HUES6 (cell line): ENCODE data around the gene SELENOM.
A peak's percentile ranks its signal among the peaks of the same experiment; 100 is the strongest.

Experiments used
- H3K27ac ChIP-seq: 2 replicates; pipeline ENCODE4 v1.7.0; 2013; ENCODE audit warnings: low read depth, mild to moderate bottlenecking, low read length, inconsistent platforms
- H3K27me3 ChIP-seq: 2 replicates; pipeline ENCODE4 v1.6.1; 2013; ENCODE audit warnings: low read length; ENCODE audit not compliant: control insufficient read depth, insufficient read depth
- H3K36me3 ChIP-seq: 2 replicates; pipeline ENCODE4 v1.6.1; 2013; ENCODE audit warnings: low read length; ENCODE audit not compliant: control insufficient read depth, insufficient read depth
- H3K4me1 ChIP-seq: 2 replicates; pipeline ENCODE4 v1.6.1; 2013; ENCODE audit warnings: low read length; ENCODE audit not compliant: control insufficient read depth, insufficient read depth
- H3K4me3 ChIP-seq: 2 replicates; pipeline ENCODE4 v1.5.1; 2013; ENCODE audit warnings: low read depth, low read length
- H3K9ac ChIP-seq: one replicate; pipeline ENCODE4 v1.6.1; 2013; ENCODE audit warnings: mild to moderate bottlenecking, low read length
- H3K9me3 ChIP-seq: 2 replicates; pipeline ENCODE4 v1.6.1; 2013; ENCODE audit warnings: low read depth, low read length; ENCODE audit not compliant: control insufficient read depth, insufficient read depth

The SELENOM gene

GRCh38 chr22:31106001-31106571, 1.3 kb downstream of the SELENOM start:
- Histone ChIP-seq H3K27me3 (peaks cover 23% of the 10 kb centered on the region), H3K4me1 (peaks cover 12% of the 10 kb centered on the region; the same call in 1 of the 2 replicates), H3K27ac (no peak overlapping the region), H3K36me3 (no peaks in the 10 kb centered on the region), H3K9ac (no peak overlapping the region), H3K9me3 (no peaks in the 10 kb centered on the region), H3K4me3 (no peak overlapping the region)

GRCh38 chr22:31105282-31105929, 2.0 kb downstream of the SELENOM start:
- Histone ChIP-seq H3K27ac (no peak overlapping the region), H3K4me3 (peak overlapping the region; percentile 32), H3K9me3 (no peaks in the 10 kb centered on the region), H3K36me3 (no peaks in the 10 kb centered on the region), H3K4me1 (peaks cover 12% of the 10 kb centered on the region; the same call in 1 of the 2 replicates), H3K27me3 (peaks cover 23% of the 10 kb centered on the region), H3K9ac (no peak overlapping the region)

DNA sequence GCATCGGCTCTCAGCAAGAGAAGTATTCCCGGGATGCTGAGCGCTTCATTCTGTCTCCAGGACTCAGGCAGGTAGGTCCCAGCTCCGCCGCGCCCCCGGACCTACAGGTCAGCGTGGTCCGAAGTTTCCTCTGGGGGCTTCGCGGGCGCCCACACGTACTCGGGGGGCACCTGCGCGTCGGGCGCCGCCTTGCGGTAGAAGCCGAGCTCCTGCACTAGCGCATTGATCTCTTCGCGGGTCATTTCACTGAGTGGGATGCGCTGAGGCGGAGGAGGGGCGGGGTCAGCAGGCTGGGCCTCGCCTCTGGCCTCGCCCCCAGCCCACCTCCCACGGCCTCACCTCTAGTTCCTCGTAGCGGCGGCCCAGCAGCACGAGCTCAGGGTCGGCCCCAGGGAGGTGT, 2.5 kb downstream of the SELENOM start:
- H3K27me3 ChIP-seq = peaks cover 23% of the 10 kb centered on the region
- no peak overlapping the region for H3K9ac ChIP-seq
- no peaks in the 10 kb centered on the region for H3K9me3 ChIP-seq
- H3K27ac ChIP-seq = no peak overlapping the region
- H3K4me3 ChIP-seq = peak overlapping the region; percentile 32
- H3K36me3 ChIP-seq = no peaks in the 10 kb centered on the region
- H3K4me1 ChIP-seq = peaks cover 12% of the 10 kb centered on the region; the same call in 1 of the 2 replicates

DNA sequence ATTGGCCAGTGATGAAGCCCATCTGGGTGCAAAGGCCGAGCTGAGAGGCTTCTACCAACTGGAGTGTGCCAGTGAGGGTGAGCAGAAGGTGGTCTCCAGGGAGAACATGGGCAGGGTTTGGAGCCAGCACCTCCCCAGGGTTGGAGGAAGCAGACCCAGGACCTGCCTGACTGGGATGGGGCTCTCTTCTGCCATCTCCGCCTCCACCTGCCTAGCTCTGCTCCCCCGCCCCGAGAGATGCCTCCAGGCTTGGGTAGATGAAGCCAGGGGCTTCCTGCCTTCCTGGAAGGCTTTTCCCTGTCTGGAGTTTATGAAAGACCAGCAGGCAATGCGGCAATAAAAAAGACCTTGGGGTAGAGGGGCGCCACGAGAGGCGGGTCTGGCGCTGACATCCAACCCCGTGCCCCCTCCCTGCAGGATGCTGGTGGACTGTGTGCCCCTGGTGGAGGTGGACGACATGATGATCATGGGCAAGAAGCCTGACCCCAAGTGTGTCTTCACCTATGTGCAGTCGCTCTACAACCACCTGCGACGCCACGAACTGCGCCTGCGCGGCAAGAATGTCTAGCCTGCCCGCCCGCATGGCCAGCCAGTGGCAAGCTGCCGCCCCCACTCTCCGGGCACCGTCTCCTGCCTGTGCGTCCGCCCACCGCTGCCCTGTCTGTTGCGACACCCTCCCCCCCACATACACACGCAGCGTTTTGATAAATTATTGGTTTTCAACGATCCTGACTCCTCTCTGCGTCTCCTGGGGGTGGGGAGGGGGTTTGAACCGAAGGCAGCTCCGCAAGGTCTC, 3.3 kb downstream of the SELENOM start:
- no peaks in the 10 kb centered on the region for H3K9me3 ChIP-seq
- no peaks in the 10 kb centered on the region for H3K36me3 ChIP-seq
- H3K4me1 ChIP-seq = peaks cover 12% of the 10 kb centered on the region; the same call in 1 of the 2 replicates
- H3K4me3 ChIP-seq = no peak overlapping the region
- no peak overlapping the region for H3K9ac ChIP-seq
- no peak overlapping the region for H3K27ac ChIP-seq
- H3K27me3 ChIP-seq = peaks cover 23% of the 10 kb centered on the region

- Histone ChIP-seq H3K27me3 (peaks cover 23% of the 10 kb centered on the region), H3K9me3 (no peaks in the 10 kb centered on the region), H3K36me3 (no peaks in the 10 kb centered on the region), H3K4me1 (peaks cover 20% of the 10 kb centered on the region), H3K4me3 (no peak overlapping the region), H3K9ac (no peak overlapping the region), H3K27ac (no peak overlapping the region)
These were observed 4.3 kb downstream of the SELENOM start for GRCh38 chr22:31103111-31103510.

GRCh38 chr22:31102441-31103081, 4.8 kb downstream of the SELENOM start:
- Histone ChIP-seq H3K9me3 (no peaks in the 10 kb centered on the region), H3K9ac (no peak overlapping the region), H3K36me3 (no peaks in the 10 kb centered on the region), H3K4me1 (peaks cover 24% of the 10 kb centered on the region), H3K27ac (no peak overlapping the region), H3K27me3 (peaks cover 23% of the 10 kb centered on the region), H3K4me3 (no peak overlapping the region)

DNA sequence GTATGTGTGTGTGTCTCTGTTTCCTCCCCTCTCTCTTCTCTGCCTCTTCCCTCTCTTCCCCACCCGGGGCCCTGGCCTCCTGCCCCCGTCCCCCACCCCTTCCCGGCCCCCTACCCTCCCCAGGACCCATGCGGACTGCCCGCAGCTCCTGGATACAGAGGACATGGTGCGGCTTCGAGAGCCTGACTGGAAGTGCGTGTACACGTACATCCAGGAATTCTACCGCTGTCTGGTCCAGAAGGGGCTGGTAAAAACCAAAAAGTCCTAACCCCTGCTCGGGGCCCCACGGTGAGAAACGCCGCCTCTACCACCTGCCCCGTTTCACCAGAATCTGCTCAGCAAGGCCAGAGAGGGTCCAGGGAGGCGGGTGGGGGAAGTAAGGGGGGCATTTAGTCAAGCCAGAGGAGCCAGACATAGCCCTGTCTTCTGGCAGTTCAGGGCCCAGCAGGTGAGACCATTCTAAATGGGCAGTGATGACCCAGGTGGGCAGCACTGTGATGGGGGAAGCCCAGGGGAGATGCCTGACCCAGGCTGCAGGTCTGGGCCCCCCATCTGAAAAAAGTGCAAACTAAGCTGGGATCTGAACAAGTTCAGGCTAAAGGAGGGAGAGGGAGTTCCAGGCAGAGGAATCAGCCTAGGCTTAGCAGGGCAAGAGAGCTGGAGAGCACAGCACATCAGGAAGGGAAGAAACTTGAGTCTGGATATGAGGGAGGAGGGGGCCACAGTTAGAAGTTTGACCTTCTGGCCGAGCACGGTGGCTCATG, 6.4 kb downstream of the SELENOM start:
- Histone ChIP-seq H3K27ac (no peak overlapping the region), H3K9me3 (no peaks in the 10 kb centered on the region), H3K9ac (no peak overlapping the region)

DNA sequence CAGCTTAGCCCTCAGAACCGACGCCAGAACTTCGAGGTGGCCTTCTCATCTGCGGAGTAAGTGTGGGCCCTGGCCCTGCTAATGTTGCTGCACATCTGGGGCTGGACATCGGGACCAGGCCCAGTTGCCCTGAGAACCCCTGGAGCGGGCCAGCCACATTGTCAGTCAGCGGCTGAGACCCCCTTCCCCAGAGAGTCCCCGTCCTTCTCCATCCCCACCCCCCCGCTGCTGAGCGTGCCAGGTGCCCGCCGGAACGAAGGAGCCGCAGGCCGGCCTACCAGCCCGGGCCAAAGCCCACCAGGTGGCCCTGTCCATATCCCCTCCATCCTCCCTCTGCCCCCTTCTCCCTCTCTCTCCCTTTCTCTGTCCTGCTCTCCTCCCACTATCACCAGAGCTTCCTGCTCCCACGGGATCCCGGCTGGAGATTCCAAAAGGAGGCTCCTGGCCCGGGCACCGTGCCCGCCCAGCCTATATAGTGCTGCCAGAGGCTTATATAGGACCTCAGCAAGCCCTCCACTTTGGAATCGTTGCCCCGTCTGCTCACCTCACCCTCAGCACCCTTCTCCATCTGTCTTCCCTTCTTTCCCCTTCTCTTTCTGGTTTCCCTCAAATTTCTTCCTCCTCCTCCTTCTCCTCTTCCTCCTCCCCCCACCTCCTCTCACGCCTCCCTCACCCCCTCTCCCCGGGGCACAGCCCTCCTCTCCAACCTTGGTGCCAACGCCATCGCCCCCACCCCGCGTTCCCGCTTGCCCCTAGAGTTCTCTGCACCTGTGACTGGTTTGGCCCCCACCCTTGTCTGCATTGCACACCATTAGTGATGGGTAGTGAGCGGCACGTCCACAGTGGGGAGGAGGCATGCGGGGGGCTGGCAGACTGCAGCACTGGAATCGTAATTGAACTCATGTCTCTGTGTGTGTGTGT, 7.3 kb downstream of the SELENOM start:
- Histone ChIP-seq H3K36me3 (peaks cover 6% of the 10 kb centered on the region; the same call in 1 of the 2 replicates), H3K4me1 (peaks cover 16% of the 10 kb centered on the region), H3K27me3 (peaks cover 1% of the 10 kb centered on the region), H3K9me3 (no peaks in the 10 kb centered on the region), H3K4me3 (no peak overlapping the region), H3K9ac (no peak overlapping the region), H3K27ac (no peak overlapping the region)

More for the DNA sequence above, 6.4 kb downstream of the SELENOM start:
- H3K36me3 ChIP-seq = no peaks in the 10 kb centered on the region
- no peak overlapping the region for H3K4me3 ChIP-seq
- H3K27me3 ChIP-seq = peaks cover 9% of the 10 kb centered on the region
- H3K4me1 ChIP-seq = peaks cover 22% of the 10 kb centered on the region

- Histone ChIP-seq H3K4me1 (peaks cover 15% of the 10 kb centered on the region), H3K36me3 (peaks cover 6% of the 10 kb centered on the region; the same call in 1 of the 2 replicates), H3K9ac (no peak overlapping the region), H3K27ac (no peak overlapping the region), H3K9me3 (no peaks in the 10 kb centered on the region), H3K4me3 (no peak overlapping the region), H3K27me3 (no peaks in the 10 kb centered on the region)
These were observed 8.0 kb downstream of the SELENOM start for GRCh38 chr22:31099386-31099785.
